ENCODE results near the gene GABRG3.

GABRG3 gene

DNA sequence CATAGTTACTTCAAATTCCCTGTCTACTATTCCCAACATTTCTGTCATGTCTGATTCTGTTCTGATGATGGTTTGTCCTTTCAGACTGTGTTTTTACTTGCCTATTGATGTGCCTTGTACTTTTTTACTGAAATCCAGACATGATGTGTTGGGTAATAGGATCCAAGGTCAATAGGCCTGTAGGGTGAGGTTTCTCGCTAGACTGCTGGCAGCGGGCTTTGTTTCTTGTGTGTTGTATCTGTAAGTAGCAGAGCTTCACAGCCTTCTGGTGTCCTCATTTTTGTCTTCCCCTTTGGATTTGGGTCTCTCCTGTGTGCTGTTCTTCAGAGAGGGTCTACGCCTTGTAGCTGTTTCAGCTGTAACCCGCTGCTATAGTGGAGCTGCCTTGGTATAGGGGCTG, 140.3 kb downstream of the GABRG3 start:
- DNase-seq, result no peak

DNA sequence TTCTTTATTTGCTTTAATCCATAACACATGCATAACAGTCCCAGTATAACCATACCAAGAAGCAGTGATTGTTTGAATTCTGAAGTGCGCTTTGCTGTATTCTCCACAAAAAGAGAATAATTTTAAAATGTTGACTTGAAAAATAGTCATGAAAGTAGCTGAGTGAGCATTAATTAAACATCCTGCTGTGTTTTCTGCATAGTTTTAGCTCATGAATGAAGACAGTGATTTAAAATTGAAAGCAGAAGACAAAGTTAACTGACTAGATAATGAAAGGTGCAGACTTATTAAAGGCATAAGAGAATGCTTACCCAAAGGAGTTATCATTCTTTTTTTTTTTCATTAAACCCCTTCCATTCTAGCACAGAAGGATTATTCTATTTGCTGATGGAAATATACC, 143.5 kb downstream of the GABRG3 start:
- no peak for DNase-seq

DNA sequence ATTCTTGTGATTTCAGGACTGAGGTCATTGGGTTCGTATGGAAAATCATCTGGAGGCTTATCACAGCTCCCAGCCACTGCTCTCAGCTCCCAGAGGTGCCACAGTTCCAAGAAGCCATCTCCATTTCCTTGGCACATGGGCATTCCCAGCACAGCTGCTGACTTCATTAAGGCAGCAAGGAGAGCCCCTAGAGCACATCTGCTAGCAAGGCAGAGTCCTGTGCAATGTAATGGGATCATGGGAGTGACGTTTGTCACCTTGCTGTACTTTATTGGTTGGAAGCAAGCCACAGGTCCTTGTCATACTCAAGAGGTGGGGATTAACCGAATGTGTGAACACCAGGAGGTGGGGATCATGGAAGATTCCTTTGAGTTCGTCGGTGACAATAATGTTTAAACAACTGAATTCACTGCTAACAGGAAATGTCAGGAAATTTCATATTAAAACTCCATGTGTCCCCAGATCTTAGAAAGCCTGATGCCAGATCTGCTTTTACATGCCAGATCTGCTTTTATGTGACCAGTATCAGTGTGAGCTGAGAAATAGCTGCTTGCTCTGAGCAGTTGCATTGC, 148.8 kb downstream of the GABRG3 start:
- no peak for DNase-seq

DNA sequence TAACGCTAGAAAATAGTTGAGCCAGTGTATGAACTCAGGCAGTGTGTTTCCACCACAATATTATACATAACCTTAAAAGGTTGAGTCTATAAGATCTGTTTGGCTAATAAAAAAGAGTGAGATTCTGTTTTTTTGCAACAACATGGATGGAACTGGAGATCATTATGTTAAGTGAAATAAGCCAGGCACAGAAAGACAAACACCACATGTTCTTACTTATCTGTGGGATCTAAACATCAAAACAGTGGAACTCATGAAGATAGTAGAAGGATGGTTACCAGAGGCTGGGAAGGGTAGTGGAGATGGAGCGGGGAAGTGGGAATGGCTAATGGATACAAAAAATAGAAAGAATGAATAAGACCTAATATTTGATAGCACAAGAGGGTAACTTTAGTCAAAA, 150.7 kb downstream of the GABRG3 start:
- no peak for DNase-seq

DNA sequence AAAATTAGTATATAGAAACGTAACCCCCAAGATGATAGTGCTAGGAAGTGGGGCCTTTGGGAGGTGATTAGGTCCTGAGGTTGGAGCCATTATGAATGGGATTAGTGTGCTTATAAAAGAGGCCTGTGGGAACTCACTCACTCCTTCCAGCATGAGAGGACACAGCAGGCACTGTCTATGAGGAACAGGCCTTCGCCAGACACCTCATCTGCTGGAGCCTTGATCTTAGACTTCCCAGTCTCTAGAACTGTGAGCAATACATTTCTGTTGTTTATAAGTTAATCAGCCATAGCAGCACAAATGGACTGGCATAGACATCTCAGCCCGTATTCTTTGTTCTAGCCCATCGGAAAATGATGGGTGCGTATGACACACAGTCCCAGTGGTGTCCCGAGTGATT, 152.3 kb downstream of the GABRG3 start:
- no peak for DNase-seq

DNA sequence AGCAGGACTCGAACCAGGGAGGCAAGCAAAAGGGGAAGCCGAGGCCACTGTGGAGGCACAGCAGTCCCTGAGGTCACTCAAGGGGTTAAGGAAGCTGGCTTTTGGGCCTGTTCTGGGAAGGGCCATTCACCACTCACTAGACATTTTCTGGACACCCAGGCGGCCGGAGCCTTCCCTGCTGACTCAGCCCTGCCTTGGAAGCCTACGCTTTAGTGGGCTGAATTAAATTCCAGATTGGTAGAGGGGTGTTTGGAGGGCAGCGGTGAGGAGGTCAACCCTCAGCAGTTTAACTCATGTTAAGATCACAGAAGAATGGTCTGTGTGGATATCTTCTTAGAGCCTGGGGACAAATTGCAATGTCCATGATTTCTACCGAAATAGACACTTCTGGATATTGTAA, 152.8 kb downstream of the GABRG3 start:
- no peak for DNase-seq

DNA sequence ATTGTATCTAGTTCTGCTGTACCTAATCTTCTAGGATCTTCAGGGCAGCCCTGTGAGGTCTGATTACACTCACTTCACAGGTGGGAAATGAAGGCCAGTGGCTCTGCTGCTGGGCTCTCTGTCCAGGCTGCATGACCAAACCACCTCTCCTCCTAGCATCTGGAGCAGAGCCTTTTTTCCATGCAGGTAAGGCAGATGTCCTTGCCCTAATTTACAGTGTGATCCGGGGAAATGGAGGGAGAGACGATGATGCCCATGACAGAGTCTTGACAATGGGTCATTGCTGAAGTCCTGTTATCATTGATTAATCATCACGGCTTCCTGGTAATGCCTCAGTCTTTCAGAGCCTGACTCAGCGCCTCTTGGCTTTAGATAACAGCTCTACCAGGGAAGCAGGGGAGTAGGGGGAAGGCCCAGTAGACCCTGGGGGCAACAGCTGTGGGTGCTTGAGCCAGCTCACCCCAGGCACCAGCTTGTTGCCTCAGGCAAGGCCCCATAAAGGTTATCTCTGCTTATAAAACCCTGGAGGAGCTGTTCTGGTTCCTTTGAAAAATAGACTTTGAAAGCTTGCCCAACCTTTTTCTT, 153.4 kb downstream of the GABRG3 start:
- DNase-seq, result no peak

DNA sequence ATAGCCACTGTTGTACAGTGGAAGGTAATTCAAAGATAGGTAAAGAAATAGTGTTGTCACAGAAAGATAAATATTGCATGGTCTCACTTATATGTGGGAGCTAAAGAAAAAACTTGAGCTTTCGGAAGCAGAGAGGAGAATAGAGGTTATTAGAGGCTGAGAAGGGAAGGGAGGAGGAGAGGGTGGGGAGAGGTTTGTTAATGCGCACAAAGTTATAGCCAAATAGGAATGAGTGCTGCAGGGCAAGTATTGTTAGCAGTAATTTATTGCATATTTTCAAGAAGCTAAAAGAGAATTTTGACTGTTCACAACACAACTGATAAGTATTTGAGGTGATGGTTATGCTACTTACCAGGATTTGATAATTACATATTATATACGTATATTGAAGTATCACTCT, 154.2 kb downstream of the GABRG3 start:
- no peak for DNase-seq

DNA sequence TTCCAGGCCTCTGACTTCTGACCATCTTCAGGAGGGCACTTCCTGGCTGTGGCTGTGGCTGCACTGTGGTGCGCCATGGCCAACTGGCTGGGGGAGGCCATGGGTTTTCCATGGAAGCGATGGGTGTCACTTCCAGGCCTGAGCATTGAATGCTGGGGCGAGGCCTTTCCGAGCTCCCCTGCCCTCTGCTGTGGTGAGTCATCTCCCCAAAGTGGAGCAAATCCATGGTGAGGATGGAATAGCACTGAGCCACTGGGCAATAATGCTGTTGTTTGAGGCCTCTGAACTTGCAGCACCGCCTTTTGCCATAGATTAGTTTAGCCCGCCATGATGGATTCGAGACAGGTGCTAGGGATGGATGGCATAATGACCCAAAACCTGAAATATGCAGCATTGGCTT, 155.5 kb downstream of the GABRG3 start:
- DNase-seq, result no peak

DNA sequence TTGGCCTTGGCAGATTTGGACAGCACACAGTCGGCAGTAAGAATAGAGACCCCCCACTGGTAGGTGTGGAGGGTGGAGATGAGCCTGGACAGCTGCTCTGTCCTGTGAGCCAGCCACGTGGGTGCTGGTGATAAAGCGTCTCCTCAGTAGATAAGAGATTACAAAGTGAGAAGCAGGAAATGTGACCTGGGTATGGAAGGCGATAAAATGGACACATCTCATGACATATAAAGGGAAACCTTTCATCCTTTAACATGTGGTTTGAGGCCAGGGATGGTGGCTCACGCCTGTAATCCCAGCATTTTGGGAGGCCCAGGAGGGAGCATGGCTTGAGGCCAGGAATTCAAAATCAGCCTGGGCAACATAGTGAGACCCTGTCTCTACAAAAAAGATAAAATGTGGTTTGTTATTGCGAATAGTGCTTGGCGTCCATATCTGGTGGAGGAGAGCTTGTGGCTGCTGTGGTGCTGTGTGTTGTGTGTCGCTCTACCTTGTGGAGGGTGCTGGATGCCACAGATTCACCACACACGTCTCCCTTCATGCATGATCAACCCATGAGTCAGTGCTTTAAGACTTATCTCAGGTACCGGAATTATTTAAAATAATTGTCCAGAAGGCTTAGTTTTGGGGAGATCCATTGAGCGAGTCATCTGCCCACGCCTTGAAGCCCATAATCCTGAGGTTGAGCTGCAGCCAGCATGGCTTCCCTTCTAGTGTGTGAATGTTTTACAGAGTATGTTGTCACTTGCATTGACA, 157.0 kb downstream of the GABRG3 start:
- no peak for DNase-seq

DNA sequence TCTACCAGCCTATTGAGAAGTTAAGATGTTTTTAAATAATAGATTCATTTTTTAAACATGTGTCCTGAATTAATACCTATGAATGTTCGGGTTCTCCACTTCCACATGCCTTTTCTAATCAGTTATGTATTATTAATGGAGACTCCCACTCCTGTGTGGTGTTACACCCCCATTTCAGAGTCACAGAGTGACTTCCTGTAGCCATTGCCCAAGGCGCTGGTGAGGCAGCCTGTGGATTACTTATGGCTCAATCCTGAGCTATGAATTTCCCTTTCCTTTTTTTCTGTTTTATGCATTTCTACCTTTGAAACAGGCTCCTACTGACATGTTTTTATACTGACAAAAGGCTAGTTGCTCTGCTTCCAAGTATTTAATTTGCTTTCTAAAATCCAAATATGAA, 162.3 kb downstream of the GABRG3 start:
- no peak for DNase-seq

DNA sequence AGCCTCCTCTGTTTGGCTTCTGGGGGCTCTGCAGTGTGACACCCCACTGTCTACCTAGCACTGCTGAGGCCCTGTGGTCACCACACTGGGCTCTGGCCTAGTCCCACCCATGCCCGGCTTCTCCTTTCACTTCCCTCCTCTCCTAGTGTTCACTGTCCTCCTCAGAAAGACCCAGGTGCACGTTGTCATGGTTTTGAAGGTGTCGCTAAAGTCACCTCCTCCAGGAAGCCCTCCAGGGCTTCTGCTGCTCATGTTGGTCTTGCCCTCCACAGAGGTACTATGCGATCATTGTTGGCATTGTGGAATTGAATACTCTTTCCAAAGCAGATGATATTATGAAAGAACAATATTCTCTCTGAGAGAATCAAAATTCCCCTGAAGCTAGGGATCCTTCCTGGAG, 163.5 kb downstream of the GABRG3 start:
- no peak for DNase-seq

DNA sequence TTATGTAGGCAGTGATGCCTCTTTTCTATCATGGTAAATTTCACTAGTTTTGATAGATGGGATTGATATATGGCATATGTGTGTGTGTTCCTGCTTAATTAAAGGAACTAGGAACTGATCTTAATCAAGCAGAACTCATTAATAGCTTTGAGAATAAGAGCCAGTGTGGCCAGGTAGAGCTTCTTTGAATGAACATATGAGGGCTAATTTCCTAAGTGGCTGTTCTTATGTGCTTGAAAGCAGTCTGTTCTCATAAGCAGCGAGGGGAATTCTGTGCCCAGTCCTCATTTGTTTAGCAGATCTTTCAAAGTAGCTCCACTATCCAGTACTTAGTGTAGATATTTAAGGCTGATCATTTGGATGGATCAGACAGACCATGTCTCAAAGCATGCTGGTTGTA, 164.2 kb downstream of the GABRG3 start:
- no peak for DNase-seq

DNA sequence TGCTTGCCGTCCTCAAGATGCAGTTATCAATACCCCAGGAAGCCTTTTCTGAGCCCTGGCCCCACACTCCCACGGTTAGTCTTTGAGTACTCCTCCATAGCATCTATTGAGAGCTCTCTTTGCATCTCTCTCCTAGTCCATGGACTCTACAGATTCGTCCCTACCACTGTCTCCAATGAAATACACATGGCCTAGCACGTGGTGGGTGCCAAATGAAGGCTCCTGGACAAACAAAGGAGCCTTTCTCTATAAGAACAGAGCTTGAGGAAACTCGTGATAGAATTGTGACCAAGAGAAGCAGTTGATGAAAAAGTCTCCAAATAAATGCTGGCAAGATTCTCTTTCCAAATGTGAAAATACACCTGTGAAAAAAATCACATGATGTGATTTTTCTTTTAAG, 166.1 kb downstream of the GABRG3 start:
- no peak for DNase-seq

DNA sequence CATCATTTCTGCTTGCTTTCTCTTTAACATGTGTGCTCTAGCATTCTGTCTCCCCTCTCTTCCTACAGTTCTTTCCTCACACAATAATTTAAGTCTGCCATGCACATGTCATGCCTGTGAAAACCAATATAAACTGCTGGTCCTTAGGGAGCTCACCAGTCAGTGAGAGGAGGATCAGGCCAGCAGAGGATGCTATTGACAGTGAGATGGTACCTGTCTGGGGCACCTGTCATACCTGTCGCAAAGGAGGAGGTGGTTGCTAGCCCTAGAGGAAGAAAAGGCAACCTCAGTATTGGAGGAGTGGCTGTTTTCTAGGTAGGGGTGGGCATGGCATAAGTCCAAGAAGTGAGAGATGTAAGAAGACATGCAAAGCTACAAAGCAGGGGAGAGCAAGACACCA, 194.6 kb downstream of the GABRG3 start:
- DNase-seq, result no peak

DNA sequence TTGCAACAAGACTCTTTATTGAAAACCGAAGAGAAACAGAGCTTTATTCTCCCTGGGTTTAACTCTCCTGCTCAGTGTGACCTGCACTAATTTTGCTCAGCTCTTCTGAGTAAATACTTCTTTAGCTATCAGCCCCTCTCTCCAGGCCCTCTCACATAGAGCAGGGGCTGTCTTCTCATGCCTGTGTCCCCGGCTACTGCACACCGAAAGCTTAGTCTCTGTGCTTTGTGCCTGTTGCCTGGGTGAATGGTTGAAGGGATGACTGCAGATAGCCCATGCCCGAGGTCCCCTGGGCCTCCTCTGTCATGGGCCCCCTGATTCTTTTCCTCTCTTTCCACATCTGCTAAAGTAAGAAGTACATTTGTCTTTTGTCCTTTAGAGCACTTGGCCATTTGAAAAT, 195.9 kb downstream of the GABRG3 start:
- DNase-seq, result no peak

DNA sequence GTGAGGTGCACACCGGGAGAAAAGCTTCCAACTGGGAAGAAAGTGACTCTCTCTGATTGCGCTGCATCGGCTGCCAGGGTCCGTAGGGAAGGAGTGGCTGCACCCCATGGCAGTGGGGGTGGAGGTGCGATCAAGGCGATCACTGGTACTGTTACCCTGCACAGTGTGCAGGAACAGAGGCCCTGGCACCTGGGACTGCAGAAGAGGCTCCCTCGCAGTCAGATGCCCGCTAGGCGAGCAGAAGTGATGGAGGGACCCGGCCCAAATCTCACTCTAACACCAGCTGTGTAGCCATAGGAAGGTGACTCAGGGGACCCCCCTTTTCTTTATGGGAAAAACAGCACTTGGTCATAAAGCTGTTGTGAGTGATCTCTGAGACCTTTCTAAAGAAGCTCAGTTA, 196.8 kb downstream of the GABRG3 start:
- DNase-seq, result no peak

DNA sequence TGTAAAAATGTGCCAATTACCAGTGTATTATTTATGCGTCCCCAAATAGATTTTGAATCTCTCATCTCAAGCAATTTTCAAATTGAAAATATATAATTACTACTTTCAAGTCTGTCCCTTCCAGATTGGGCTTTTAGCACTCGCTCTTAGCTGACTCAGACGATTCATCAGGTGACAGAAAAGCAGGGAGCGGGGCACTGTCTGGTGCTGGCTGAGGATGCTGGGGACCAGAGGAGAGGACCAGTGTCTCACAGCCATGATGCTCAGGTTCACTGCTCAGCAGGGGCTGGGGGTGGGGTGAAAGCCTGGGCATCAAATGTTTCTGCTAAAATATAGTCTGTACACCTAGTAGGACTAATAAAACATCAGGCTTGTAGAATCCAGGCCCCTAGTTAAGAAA, 199.9 kb downstream of the GABRG3 start:
- no peak for DNase-seq

DNA sequence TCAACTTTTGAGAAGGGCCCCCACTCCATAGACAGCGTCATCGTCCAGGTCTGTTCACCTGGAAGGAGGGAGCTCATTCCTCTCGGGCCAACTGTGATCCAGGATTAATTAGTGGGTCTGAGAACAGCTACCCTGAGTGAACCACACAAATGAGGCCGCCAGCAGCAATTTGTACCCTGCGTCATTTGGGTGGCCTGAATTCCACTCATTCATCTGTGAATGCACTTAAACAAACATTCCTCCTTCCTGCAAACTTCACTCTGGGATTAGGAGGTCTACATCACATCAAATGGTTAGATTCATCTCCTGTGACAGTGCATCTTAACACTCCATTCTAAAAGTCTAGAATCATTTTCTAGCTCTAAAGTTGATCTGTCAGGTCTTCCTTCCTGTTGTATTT, 201.8 kb downstream of the GABRG3 start:
- no peak for DNase-seq

DNA sequence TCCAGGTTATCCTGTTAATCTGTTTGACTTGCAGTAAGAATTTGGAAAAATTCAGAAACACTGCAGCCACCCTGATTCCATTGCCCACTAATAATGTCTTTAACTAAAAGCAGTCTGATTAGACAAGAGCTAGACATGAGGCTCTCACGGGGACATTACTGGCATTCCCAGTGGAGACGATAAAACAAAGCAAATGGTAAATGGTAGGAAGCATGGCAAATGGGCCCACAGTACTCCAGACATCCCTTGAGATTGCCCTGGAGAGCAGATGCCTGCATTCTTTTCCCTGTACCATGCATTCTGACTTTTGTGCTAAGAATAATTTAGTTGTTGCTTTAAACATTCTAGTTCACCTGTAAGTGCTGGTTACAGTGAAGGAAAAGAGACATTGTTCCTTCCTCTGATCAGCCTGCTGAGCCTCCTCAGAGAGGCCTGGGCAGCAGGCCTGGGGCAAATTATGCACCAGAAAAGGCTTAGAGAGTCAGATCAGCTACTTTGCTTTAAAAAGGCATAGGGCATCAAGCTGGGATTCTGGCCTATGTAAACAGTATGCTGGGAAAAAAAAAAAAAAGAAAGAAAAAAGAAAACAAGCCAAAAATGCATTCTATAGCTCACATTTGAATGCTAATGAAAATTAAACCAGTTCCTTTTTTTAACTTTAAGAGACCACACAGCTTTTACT, 204.6 kb downstream of the GABRG3 start:
- DNase-seq, result no peak

DNA sequence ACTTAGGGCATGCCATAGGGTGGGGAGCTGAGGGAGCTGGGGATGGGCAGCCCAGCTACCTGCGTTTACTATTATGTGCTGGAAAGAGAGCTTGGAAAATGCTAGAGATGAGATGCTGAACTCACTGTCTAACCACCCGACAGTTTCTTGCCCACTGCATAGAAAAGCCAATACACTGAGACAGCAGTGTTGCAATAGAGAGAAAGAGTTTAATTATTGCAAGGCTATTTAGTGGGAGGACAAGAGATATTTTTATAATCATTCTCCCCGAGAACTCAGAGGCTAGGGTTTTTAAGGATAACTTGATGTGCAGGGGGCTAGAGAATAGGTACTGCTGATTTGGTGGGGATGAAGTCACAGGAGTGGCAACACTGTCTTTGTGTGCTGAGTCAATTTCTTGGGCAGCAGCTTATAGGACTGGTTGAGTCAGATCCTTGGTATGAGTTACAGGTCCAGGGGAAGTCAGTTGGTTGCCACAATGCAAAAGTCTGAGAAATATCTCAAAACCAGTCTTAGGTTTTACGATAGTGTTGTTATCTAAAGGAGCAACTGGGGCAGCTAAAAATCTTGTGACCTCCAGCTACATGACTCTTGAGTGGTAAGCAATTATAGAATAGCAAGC, 205.9 kb downstream of the GABRG3 start:
- no peak for DNase-seq

DNA sequence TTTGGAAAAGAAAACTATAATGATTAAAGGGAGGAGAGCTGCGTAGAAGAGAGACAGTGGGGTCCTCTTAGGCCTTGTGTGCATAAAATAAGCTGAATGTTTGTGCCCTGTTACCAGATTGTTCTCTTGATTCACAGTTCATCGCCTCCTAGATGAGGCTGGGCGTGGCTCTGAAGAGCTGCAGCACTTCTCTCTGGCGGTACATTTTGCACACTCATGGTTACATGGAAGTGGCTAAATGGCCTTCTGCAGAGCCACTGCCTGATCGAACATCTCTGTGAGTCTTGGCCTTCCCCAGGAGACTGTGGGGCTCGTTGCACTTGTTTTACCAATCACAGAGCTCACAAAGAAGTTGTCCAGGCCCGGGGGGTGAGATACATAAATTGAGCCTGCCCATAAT, 208.8 kb downstream of the GABRG3 start:
- DNase-seq, result no peak

DNA sequence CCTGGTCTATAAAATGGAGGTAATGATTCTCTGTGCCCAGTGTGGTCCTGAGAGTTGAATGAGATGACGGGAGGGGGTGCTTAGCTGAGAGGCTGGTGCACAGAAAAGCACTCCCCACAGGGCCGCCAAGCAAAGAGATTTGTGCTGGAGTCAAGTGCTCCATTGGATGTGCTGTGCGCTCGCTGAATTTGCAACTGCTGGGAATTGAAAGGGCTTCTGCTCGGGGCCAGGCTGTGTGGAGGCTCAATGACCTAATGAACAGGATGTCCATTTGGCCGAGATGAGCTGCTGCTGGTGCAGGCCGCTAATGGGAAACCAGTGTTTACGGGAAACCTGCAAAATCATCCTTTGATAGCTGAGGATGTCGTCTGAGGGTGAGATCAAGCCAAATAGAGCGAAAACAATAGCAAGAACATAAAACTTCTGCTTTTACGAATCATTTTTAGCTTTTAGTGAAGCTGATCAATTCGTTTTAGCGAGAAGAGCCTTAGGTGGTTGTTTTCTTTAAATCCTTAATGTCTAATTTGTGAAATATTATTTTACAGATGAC, 211.7 kb downstream of the GABRG3 start:
- no peak for DNase-seq
